ENCODE measurements around the gene SLAIN1.

The SLAIN1 gene

DNA sequence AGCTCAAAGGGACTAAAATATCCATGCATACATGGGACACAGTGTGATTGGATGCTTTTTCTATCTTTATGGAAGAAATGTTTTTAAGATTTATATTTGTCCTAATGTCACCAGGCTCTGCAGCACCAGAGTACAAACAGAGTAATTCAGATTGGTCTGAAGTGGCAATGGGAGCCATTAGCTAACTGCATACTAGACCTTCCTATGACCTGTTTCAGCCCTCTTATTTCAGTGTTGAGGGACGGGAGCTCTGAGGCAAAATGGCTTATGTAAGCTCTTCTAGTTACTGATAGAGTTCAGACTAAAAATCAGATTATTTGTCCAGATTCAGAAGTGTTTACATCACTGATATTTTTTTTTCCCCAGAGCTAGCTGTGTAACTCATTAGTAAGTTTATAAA lies 4.9 kb downstream of the SLAIN1 start:
- Mint-ChIP-seq H3K4me3 (no peak overlapping the region), H3K27me3 (ENCODE audit: low read depth, poor library complexity) (peaks cover 19% of the 10 kb centered on the region), H3K9me3 (peaks cover 8% of the 10 kb centered on the region), H3K4me1 (peaks cover 18% of the 10 kb centered on the region), H3K36me3 (ENCODE audit: low read depth) (peaks cover 23% of the 10 kb centered on the region), H3K27ac (no peak overlapping the region)
- TF ChIP-seq, protein P1, sequence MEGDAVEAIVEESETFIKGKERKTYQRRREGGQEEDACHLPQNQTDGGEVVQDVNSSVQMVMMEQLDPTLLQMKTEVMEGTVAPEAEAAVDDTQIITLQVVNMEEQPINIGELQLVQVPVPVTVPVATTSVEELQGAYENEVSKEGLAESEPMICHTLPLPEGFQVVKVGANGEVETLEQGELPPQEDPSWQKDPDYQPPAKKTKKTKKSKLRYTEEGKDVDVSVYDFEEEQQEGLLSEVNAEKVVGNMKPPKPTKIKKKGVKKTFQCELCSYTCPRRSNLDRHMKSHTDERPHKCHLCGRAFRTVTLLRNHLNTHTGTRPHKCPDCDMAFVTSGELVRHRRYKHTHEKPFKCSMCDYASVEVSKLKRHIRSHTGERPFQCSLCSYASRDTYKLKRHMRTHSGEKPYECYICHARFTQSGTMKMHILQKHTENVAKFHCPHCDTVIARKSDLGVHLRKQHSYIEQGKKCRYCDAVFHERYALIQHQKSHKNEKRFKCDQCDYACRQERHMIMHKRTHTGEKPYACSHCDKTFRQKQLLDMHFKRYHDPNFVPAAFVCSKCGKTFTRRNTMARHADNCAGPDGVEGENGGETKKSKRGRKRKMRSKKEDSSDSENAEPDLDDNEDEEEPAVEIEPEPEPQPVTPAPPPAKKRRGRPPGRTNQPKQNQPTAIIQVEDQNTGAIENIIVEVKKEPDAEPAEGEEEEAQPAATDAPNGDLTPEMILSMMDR (IDR thresholded peaks at IDR 0.05), result no peak
- no peak for DNase-seq

GRCh38 chr13:77703408-77703807 lies 5.9 kb downstream of the SLAIN1 start:
- H3K36me3 Mint-ChIP-seq (ENCODE audit: low read depth), result peaks cover 33% of the 10 kb centered on the region
- H3K4me1 Mint-ChIP-seq, result peaks cover 18% of the 10 kb centered on the region

DNA sequence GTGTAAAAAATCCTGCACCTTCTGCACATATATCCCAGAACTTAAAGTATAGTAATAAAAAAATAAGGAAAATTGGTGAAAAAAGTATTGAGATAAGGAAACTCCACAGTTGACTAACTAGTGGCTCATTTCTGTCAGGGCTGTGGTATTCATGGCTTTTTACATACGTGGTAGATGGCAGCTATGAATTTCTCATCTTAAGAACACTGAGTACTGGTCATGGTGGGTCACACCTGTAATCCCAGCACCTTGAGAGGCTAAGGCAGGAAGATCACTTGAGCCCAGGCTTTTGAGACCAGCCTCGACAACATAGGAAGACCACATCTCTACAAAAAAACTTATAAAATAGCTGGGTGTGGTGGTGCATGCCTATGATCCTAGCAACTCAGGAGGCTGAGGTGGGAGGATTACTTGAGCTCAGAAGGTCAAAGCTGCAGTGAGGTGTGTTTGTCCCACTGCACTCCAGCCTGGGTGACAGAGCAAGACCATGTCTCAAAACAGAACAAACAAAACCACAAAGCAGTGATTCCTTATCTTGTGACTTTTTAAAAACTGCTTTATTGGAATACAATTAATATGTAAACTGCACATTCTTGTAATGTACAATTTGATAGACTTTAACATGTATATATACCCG lies 16.8 kb downstream of the SLAIN1 start:
- DNase-seq, result no peak
- Mint-ChIP-seq H3K9me3 (peaks cover 50% of the 10 kb centered on the region), H3K36me3 (ENCODE audit: low read depth) (peaks cover 45% of the 10 kb centered on the region), H3K27me3 (ENCODE audit: low read depth, poor library complexity) (no peaks in the 10 kb centered on the region), H3K4me1 (no peaks in the 10 kb centered on the region), H3K4me3 (no peak overlapping the region), H3K27ac (no peak overlapping the region)
- TF ChIP-seq, protein P1 (IDR thresholded peaks at IDR 0.05), result no peak

More at GRCh38 chr13:77703408-77703807, 5.9 kb downstream of the SLAIN1 start:
- Mint-ChIP-seq H3K27me3 (ENCODE audit: low read depth, poor library complexity) (peaks cover 19% of the 10 kb centered on the region), H3K27ac (no peak overlapping the region), H3K9me3 (peaks cover 18% of the 10 kb centered on the region), H3K4me3 (no peak overlapping the region)
- DNase-seq, result no peak
- TF ChIP-seq, protein P1 (IDR thresholded peaks at IDR 0.05), result no peak

- no peak overlapping the region for H3K27ac Mint-ChIP-seq
- DNase-seq, result no peak
- no peaks in the 10 kb centered on the region for H3K4me1 Mint-ChIP-seq
- peaks cover 48% of the 10 kb centered on the region for H3K36me3 Mint-ChIP-seq (ENCODE audit: low read depth)
- H3K9me3 Mint-ChIP-seq, result peaks cover 39% of the 10 kb centered on the region
- H3K4me3 Mint-ChIP-seq, result no peak overlapping the region
- no peaks in the 10 kb centered on the region for H3K27me3 Mint-ChIP-seq (ENCODE audit: low read depth, poor library complexity)
- TF ChIP-seq, protein P1 (IDR thresholded peaks at IDR 0.05), result no peak
Observed at GRCh38 chr13:77715233-77715891, 17.9 kb downstream of the SLAIN1 start.

DNA sequence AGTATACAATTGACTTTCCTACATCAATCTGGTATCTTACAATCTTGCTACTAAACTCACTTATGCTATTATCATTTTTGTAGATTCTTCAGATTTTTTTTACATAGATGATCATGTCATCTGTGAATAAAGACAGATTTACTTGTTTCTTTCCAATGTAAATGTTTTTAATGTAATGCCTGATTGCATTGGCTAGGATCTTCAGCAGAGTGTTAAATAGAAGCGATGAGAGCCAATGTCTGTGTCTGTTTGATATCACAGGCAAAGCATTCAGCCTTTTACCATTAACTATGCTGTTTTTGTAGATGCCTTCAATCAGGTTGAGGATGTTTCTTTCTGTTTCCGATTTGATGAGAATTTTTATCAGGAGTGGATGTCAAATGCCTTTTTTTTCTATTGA lies 19.2 kb downstream of the SLAIN1 start:
- TF ChIP-seq, protein P1 (IDR thresholded peaks at IDR 0.05), result no peak
- Mint-ChIP-seq H3K4me3 (no peak overlapping the region), H3K9me3 (peaks cover 26% of the 10 kb centered on the region)

GRCh38 chr13:77717508-77717907 lies 20.0 kb downstream of the SLAIN1 start:
- Mint-ChIP-seq H3K4me1 (no peaks in the 10 kb centered on the region), H3K9me3 (peaks cover 18% of the 10 kb centered on the region), H3K36me3 (ENCODE audit: low read depth) (peaks cover 48% of the 10 kb centered on the region), H3K4me3 (no peak overlapping the region), H3K27me3 (ENCODE audit: low read depth, poor library complexity) (no peaks in the 10 kb centered on the region), H3K27ac (no peak overlapping the region)
- TF ChIP-seq, protein P1 (IDR thresholded peaks at IDR 0.05), result no peak
- DNase-seq, result no peak

More for the DNA sequence above, 19.2 kb downstream of the SLAIN1 start:
- Mint-ChIP-seq H3K27ac (no peak overlapping the region), H3K27me3 (ENCODE audit: low read depth, poor library complexity) (no peaks in the 10 kb centered on the region), H3K36me3 (ENCODE audit: low read depth) (peaks cover 48% of the 10 kb centered on the region), H3K4me1 (no peaks in the 10 kb centered on the region)
- DNase-seq, result no peak

Data from nephron progenitor cell (in vitro differentiated cells).